HG02763 (cell line): ENCODE measurements around the gene CLCC1.

Experiments
- ATAC-seq: cut with Tn5 transposase; IDR thresholded peaks from one replicate; pipeline ENCODE4 v1.9.1; 2021; ENCODE audit warnings: mild to moderate bottlenecking, moderate library complexity; ENCODE audit not compliant: unreplicated experiment

Gene CLCC1

DNA sequence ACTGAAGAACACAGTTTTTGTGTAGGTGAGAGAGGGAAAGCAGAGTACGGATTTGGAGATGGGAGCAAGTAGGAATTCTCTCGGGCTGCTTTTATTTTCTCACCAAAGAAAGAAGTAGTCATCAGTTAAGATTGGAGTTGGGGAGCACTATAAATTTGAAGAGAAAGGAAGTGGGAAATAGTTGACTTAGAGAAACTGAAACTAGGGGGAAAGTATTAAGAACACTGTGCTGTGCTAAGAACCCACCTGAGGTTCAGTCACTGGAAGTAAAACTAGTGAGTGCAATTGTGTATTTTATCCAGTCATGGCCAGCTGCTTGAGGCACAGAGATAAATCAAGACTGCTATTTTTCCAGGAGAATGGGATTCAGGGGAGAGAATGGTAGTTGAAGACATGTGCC is 37.4 kb downstream of the CLCC1 start:
- no peak for ATAC-seq

DNA sequence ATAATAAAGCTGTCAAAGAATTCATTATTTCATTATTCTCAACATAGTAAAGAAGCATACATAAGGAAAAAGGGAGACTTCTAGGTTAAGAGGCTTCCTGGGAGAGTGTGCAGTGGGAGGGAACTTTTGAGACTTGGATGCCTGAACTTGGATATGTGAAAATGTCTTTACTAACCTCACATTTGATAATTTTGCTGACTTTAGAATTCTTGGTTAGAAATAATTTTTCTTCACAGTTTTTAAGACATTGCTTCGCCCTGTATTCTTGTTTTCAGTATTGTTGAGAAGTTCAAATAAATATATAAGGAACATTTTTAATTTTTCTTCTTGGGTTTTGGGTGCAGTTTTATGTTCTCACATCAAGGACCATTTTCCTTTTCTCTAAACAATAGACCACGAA is 46.5 kb downstream of the CLCC1 start:
- no peak for ATAC-seq
